GM19193 (cell line): ENCODE data around the gene TEC.

Experiments
- POLR2A ChIP-seq: IDR thresholded peaks from 4 replicates; pipeline ENCODE4 v1.6.1; 2011; ENCODE audit not compliant: insufficient read depth, insufficient read length; ENCODE audit errors: extremely low read depth

The TEC gene

GRCh38 chr4:48195374-48195773 lies 74.3 kb downstream of the TEC start:
- TF ChIP-seq POLR2A, result no peak

- TF ChIP-seq POLR2A, result no peak
These were observed 74.7 kb downstream of the TEC start for GRCh38 chr4:48194971-48195370.

- TF ChIP-seq POLR2A, result no peak
These were observed 75.6 kb downstream of the TEC start for GRCh38 chr4:48193921-48194468.

- no peak for TF ChIP-seq POLR2A
These were observed 76.4 kb downstream of the TEC start for GRCh38 chr4:48193096-48193836.

- no peak for TF ChIP-seq POLR2A
These were observed 77.9 kb downstream of the TEC start for GRCh38 chr4:48191758-48192157.

GRCh38 chr4:48190839-48191238 lies 78.8 kb downstream of the TEC start:
- no peak for TF ChIP-seq POLR2A

- no peak for TF ChIP-seq POLR2A
These were observed 79.9 kb downstream of the TEC start for GRCh38 chr4:48189731-48190130.

- no peak for TF ChIP-seq POLR2A
These were observed 81.2 kb downstream of the TEC start for GRCh38 chr4:48188390-48188789.

- TF ChIP-seq POLR2A, result no peak
These were observed 81.8 kb downstream of the TEC start for GRCh38 chr4:48187813-48188212.

GRCh38 chr4:48184882-48185281 lies 84.8 kb downstream of the TEC start:
- TF ChIP-seq POLR2A, result no peak

GRCh38 chr4:48180234-48180633 lies 89.4 kb downstream of the TEC start:
- no peak for TF ChIP-seq POLR2A

GRCh38 chr4:48178931-48179330 lies 90.7 kb downstream of the TEC start:
- no peak for TF ChIP-seq POLR2A

GRCh38 chr4:48175806-48176205 lies 93.8 kb downstream of the TEC start:
- TF ChIP-seq POLR2A, result no peak

GRCh38 chr4:48175328-48175727 lies 94.3 kb downstream of the TEC start:
- no peak for TF ChIP-seq POLR2A

- TF ChIP-seq POLR2A, result no peak
These were observed 96.3 kb downstream of the TEC start for GRCh38 chr4:48173056-48173991.
